Measurements from ENCODE around the gene NUP88.
"Not testable (repeated sequence)": the region's sequence is repeated elsewhere in the genome, so short reads cannot be mapped to it uniquely, and the experiment has no call there.

Gene NUP88

DNA sequence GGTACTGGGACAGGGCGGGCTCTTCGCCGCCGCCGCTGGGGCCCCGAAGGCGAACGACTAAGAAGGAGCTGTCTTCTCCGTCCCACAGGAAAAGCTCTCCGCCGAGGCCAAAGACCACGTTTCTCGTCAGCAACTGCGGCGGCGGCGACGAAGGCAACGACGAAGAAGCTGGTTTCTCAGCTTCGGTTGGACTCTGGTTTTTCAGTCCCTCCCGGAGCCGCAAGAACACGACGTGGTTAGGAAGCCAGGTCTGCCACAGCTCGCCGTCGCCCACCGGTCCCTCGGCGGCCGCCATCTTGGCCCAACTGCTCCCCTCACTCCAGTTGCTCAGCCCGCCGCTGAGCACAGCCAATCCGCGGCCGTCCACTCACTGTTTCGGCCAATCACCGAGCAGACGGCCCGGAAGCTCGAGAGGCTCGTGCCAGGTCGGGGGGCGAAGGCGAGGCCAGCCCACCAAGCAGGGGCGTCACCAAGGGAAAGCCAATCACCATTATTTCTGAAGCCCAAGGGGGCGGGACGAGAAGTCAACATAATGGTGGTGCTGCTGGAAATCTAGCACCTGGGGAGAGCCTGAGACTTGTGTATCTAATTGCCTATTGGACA is at the start of gene NUP88:
NUP88 (minus strand) TSS at position 307 of the 603 bp plus-strand sequence; CDS start at position 295, 12 bp downstream.
- DNase-seq: peak; percentile 98

DNA sequence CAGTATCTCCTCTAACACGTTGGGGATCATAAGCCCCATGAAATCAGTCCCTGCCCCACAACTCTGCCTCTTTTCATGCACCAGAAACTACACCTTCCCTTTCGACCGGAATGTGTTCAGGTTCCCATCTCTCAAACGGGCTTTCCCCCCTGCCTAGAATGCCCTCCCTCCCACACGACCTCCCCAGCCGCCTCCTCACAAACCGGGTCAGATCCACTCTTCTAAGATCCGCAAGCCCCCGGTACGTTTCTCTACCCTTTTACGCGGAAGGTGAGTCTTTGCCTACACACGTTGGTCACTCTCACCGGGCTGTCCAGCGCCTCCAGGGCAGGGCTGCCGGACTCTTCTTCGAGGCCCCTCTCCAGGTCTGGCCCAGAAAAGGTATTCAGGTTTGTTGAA is 48.6 kb upstream of the NUP88 start:
- no peak for DNase-seq

DNA sequence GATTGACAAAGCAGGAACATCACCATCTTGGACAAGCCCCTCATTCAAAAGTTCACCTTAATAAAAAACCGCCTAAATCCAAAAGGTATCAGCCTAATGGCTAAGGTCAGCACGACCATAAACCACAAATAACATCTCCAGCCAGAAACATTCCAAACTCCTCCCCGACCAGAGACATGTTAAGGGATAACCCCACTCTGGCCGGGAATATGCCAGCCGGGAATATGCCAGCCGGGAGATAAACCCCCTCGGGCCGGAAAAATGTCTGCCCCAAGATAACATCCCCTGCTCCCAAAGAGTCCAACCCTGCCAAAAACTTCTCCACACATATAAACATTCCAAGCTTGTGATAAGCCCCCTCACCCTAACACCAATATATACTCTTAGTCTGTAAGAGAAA is 48.0 kb upstream of the NUP88 start:
- DNase-seq: no peak

DNA sequence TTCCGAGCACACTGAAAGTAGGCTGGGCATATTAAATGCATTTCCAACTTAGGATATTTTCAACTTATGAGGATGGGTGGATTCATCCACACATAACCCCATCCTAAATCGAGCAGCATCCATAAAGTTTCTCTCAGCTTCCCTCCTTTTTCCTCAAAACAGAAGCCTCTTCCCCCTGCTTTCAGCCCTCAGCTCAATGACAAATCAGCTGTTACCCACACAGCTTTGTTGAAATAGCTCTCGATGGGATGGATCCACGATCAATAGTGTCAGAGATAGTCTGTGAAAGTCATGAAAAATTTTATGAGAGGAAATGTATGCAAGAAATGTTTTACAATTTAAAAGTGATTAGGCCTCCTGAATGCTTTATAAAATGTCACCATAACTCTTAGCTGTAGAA is 46.8 kb upstream of the NUP88 start:
- no peak for DNase-seq

DNA sequence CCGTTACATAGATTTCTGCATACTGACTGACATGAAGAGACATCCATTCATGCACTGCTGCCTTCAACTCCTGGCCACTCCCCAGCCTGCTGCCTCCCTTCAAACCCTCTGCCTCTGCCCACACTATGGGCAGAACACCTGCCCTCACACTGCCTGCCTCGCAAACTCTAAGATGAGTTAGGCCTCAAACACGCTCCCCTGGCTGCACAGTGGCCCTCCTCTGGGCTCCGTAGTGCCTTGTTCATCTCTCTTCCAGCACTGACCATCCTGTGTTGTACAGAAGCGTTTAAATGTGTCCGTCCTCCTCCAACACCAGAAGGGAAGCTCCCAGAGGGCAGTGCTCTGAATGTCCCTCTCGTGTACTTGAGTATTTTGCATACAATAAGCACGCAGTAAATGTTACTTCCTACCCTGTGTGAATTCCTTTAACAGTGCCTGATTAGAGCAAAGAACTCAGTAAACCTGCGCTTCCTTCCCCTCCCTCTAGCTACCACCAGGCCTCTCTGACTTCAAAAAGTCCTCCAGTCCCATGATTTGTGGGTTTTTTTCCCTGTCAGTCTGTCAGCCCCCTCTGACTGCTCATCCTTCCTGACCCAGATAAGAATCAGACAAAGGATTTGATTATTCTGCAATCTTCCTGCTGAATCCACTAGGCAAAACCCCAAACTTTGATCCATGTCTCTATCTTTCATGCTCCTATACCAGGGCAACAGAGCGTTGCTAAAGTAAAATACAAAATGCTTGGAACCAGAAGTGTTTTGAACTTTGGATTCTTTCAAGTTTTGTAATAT is 45.5 kb upstream of the NUP88 start:
- DNase-seq: no peak

DNA sequence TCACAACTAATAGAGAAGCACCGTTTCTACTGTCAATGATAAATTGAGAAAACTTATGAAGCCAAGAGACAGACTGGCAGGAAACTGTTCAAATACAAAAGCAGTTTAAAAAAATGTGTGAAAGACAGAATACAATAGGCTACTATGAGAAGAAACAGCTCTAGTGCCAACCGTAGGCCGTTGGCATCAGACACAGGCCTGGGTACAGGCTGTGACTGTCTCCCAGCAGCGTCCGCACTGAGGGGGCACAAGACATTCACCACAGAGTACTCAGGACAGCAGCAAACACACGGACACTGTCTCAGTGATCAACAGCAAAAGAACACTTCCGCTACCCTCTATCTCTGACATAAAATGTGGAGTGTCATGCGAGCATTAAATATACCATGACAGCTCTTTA is 27.3 kb upstream of the NUP88 start:
- no peak for DNase-seq

DNA sequence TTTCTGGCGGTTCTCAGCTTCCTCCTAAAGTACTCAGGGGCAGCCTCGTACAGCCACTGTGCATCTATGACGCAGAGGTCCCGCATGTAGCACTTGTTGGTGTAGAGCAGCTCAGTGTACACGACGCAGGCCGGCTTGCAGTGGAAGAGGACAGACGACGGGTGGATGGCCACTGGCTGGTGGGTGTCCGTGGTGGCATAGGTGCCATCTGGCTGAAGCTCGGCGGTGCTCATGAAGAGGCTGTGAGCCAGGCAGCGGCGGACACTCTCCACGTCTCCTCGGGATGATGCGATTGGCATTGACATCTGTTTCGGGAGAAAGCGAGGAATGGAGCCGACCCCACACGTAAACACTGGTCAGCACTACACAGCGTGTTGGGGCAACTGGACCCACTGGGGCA is 24.7 kb upstream of the NUP88 start:
- DNase-seq: no peak

DNA sequence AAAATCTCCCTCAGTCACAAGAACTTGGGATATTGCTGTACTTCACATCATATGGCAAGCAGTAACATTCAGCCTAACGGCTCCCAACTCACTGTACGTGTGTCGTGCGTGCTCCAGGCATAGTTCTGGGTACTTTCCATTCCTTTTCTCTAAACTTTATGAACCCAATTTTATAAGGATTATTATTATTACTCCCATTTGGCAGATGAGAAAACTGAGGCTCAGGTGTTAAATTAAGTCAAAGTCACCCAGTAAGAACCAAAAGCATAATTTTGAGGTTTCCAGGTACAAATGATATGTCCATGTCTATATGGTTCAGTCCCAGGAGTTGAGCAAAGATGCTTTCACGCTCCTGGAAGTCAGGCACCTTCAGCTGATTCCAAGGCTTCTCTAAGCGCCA is 24.3 kb upstream of the NUP88 start:
- DNase-seq: no peak

DNA sequence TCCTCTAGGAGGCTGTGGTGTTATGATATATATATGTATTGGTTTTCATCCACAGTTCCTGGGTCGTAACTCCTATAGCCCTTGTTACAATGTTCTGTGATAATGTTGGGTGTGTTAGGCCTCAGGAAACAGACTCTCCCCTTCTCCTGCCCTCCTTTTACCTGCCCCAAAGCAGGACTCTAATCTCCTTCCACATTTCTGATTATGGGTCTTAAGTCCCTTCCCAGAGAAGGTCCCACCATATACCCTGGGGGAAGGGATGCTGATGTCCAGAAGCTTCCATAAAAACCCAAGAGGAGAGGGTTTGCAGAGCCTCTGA is 19.9 kb upstream of the NUP88 start:
- no peak for DNase-seq

DNA sequence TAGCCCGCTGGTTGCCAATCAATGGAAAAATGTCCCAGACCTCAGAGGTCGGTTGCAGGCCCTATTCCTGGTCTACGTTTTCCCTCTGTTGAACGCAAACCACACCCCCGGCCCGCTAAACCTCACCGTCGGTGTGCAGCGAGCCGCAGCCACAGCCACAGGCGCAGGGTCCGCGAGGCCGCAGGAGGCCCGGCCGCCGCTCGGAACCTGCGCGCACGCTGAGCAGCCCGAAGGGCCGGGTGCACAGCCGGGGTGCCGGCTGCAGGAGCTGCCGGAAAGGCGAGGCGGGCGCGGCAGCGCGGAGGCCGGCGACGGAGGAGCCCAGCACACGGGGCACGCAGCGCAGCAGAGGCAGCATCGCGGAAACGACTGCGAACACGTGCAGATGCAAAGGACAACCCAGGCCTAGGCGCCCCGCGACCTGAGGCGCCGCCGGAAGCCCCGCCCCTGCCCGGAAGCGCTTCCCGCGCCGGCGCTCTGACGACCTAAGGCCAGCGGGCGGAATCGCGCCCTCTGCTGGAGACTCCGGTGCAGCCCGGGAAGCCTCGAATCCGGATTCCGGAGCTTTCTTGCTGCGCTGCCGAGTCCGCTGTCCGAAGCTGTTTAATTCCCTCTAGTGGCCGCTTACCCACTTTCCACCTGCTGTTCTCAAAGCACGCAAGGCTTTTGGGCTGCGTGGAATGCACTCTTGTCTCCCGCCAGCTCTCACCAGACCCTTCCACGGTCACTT is 19.4 kb upstream of the NUP88 start, which contains the start of gene C1QBP:
C1QBP (minus strand) TSS at position 440 of the 730 bp plus-strand sequence; CDS start at position 358, 82 bp downstream.
- peak; percentile 89 for DNase-seq

DNA sequence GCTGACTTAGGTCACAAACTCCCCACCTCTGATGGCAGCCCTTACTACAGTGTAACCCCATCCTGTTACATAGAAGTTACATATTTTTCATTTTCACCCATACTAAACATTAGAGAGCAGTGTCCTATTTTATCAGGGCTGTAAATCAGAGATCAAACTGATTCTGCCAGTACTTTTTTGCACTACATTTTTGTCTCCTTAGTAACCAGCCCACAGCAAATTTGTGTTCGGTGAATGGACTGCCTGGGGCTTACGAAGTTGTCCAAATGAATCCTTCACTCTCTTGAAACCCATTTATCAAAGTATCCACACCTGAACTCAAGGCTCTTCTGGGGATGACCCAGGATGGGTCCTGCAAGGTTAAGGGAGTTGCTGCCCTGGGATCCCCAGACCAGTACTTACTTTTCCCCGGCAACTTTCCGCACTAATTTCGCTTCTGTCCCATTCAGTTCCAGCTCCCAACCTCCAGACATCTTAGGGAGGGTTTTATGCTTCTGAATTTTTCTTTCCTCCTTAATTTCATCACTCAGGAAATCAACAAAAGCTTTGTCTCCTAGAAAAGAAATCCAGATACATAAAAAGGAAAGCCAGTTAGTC is 18.4 kb upstream of the NUP88 start:
- peak; percentile 47 for DNase-seq

DNA sequence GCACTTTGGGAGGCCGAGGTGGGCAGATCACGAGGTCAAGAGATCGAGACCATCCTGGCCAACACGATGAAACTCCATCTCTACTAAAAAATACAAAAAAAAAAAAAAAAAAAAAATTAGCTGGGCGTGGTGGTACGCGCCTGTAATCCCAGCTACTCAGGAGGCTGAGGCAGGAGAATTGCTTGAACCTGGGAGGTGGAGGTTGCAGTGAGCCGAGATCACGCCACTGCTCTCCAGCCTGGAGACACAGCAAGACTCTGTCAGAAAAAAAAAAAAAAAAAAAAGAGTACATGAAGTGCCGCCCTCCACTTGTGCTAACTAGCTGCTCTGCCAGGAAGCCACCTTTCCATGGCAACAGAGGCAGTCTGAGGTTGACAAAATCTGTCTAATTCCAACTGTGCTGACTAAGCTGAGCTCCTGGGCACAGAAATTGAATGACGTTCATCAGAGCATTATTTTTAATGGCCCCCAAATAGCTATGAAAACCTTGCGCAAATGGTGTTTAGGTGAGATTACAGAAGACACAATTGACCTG is 16.4 kb upstream of the NUP88 start:
- DNase-seq: not testable (repeated sequence)

DNA sequence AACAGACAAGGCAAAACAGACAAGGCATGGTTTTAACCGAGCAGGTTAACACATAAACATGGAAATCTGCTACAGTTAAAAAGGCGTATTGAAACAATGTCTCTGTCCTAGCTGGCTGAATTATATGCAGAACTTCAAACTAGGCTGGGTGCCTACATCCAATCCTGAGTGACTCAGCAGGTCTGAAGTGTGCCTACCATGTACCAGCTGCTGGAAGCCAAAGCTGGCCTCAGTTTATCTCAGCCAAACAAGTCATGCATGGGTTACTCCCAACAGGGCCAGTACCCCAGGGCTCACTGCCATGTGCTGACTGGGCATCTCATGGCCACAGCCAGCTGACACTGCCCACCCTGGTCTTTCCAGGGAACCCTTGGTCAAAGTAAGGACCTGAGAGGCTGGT is 15.5 kb upstream of the NUP88 start:
- DNase-seq: no peak

DNA sequence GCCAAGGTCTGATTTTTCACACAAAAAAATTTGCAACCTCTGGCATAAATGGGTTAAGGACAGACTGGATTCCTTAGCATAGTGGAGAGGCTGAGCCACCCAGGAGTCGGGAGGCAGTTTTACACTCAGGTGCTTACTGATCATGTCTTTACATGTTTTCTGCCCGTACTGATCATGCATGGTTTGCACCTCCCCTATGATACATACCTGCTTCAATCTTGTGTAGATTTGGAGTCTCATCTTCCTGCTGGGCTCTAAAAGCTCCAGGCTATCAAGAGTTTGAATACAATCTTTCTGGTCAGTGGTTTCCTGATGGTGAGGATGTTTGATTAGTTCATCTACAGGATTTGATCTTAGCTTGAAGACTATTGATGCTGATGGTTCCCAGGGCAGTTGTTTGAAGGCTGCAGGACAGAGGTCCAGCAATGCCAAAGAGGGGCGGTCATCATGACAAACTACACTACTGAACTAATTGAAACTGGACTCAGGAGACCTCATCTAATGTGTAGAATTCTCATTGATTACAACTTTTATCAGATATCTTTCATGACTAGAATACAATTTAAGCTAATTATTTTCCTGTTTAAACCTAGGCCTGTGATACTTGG is 12.6 kb upstream of the NUP88 start:
- DNase-seq: no peak

DNA sequence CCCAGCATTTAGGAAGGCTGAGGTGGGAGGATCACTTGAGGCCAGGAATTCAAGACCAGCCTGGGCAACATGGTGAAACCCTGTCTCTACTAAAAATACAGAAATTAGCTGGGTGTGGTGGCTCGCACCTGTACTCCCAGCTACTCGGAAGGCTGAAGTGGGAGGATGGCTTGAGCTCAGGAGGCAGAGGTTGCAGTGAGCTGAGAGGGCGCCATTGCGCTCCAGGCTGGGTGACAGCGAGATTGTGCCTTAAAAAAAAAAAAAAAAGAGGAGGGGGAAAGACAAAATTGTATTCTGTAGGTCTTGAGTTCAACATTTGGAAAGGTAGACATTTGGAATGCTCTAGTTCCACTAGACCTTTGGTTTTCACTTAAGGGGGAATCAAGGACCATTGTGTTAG is 11.8 kb upstream of the NUP88 start:
- DNase-seq: not testable (repeated sequence)

DNA sequence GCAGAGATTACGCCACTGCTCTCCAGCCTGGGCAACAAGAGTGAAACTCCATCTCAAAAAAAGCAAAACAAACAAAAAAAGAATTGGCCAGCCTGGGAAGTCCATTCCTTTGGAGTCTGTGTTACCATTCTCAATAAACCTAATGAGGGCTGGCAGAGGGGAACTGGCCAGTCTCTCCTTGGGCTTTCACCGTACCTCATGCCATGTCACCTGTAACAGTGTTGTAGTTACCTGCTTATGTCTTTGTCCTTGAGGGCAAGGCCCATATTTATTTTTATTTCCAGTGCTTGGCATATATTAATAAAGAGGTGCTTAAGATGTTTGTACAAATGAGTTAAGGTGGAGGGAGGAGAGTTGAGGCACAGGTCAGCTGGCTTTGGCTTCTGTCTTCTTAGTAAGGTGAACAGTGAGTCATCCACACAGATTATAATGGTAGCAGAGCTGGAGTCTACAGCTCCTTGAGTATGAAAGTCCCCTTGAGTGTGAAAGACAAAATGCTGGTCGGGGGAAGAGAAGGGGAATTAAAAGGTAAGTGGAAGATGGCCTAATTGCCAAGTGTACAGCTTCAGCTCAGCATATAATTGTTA is 11.0 kb upstream of the NUP88 start:
- no peak for DNase-seq

DNA sequence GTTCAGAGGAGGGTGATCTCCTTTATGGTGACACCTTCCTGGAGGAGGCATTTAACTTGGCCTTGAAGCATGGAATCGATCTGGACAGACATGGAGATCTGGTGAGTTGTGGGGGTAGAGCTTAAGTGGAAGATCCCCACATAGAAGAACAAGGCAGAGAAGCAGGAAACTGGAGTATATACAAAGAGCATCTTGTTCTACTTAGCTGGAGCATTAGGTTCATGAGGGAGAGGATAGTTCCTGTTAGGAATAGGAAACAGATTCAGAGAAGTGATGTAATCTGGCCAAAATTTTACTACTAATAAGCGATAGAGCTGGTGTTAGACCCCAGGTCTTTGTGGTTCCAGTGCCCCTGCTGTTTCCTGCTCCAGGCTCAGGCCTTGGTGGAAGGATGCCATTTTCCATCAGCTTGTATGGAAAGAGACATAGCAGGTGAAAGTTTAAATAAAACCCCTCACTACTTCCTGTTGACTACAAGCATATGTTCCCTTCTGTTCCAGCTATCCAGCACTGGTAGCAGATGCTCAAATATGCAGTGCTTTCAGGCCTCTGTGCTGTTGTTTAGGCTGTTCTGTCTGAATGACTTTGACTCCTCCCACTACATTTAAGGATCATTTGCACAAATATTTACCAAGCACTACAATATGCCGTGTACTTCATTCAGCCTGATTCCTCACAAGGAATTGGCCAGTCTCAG is 9.9 kb upstream of the NUP88 start:
- no peak for DNase-seq

DNA sequence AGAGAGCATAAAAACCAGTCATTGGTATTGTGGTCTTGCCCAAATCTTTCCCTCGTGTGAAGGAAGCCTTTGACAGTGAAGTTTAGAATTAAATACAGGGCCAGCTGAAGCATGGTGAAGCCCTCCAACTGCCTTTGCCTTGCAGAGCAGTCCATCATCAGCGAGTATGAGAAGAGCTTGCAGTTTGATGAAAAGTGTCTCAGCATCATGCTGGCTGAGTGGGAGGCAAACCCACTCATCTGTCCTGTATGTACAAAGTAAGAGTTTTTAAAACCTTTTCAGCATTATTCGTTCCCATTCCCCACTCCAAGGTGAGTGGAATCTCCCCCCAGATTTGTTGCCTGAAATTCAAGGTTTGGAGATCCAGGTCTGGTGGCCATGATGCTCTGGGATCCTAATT is 6.4 kb upstream of the NUP88 start:
- no peak for DNase-seq

DNA sequence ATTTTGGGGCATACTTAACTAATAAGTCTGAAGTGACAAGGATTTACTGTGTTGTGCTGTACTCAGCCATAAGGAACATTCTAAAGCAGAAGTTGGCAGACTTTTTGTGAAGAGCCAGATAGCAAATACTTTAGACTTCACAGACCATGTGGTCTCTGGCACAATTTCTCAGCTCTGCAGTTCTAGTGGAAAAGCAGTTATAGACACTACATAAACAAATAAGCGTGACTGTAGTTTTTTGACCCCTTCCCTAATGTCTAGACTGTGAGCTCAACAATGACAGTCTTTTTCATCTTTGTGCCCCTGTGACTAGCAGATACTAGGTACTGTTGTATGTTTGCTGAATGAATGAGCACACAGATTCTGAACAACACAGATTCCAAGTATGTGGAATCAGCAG is 5.4 kb upstream of the NUP88 start:
- DNase-seq: no peak

DNA sequence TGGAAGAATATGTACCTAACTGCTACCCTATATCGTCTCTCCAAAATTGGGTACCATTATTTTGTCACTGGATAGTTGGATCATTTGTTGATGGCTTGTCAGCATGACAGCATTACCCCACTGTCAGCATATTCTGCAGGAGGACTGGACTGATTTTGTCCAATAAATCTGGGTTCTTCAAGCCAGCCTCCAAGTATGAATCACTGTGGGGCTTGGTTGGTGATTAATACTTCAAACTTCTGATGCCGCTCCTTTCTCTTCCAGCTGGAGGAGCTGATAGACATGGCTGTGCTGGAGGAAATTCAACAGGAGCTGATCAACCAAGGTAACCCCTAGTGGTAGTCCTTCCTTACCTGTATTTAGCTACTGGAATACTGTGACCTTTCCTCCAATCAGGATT is 3.0 kb upstream of the NUP88 start:
- DNase-seq: peak; percentile 84

DNA sequence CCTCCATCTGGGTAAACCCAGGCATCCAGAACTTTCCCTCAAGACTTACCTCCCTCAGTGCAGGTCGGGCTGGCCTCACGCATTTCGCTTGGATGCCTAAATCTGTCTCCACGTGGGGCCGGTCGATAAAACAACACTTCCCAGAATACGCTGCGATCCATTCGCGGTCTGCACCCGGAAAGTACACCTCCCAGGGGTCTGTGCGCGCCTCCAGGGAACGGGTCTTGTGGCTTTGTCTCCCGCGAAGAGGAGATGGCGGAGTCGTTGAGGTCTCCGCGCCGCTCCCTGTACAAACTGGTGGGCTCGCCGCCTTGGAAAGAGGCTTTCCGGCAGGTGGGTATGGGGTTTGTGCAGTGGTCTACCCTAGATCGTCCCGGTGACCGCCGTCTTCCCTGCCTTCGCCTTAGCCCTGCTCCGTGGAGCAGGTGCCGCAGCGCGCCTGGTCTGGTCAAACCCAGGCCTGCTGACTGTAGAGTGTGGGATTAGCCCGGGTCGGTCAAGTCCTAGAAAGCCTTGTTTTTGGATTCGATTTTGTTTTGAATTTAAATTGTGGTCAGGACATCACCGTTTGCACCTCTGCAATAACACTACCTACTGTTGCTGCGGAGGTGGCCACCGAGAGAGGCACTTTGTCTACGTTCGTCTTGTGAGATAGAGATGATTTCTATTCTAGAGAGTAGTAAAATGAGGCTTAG is 644 bp upstream of the NUP88 start, which contains the start of gene RPAIN:
RPAIN (plus strand) TSS at position 224 of the 695 bp plus-strand sequence; CDS start at position 253, 29 bp downstream.
- peak; percentile 86 for DNase-seq
